IPS-18c (cell line): ENCODE data around the gene MYCBPAP.

Experiments used
- H3K4me3 ChIP-seq: 2 replicates; pipeline ENCODE4 v1.7.0; 2013; ENCODE audit warnings: low read depth, mild to moderate bottlenecking, low read length, moderate library complexity; ENCODE audit not compliant: insufficient read depth
- H3K9me3 ChIP-seq: one replicate; pipeline ENCODE4 v1.6.1; 2013; ENCODE audit warnings: mild to moderate bottlenecking, low read length, moderate library complexity; ENCODE audit not compliant: control insufficient read depth, insufficient read depth

Gene MYCBPAP

GRCh38 chr17:50550661-50551432 lies 42.6 kb downstream of the MYCBPAP start:
- H3K4me3 ChIP-seq: no peak overlapping the region
- no peaks in the 10 kb centered on the region for H3K9me3 ChIP-seq

DNA sequence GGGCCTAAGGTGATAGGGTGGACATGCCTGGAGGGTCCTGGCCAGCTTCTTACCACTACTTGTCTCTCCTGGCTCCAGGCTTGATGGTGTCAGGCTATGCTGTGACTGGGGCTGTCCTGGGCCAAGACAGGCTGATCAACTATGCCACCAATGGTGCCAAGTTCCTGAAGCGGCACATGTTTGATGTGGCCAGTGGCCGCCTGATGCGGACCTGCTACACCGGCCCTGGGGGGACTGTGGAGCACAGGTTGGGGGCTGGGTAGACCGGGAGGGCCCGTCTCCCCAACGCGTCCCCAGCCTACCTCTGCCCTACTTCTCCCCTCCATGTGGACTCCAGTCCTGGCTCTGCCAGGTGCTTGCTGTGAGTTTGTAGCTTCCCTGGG lies 43.2 kb downstream of the MYCBPAP start:
- Histone ChIP-seq H3K4me3 (no peak overlapping the region), H3K9me3 (no peaks in the 10 kb centered on the region)

GRCh38 chr17:50551884-50552283 lies 43.6 kb downstream of the MYCBPAP start:
- Histone ChIP-seq H3K9me3 (no peaks in the 10 kb centered on the region), H3K4me3 (no peak overlapping the region)

GRCh38 chr17:50554201-50554600 lies 46.0 kb downstream of the MYCBPAP start:
- Histone ChIP-seq H3K4me3 (no peak overlapping the region), H3K9me3 (peaks cover 2% of the 10 kb centered on the region)

DNA sequence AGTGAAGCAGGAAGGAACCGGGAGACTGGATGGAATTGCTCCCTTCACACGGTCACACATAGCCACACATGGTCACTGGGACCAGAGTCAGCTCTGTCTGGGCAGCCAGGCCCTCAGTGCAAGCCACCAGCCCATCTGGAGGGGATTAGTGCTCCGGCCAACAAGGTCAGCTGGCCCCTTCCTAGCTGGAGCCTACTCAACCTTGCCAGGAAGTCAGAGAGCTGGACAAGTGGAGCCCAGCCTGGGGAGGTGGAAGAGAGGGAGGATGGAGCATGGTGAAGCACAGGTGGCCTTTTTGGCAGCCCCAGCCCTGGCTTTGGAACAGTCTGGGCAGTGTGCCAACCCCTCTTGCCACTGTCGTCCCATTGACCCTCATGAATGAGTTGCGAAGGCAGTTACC lies 48.6 kb downstream of the MYCBPAP start:
- Histone ChIP-seq H3K9me3 (peaks cover 2% of the 10 kb centered on the region), H3K4me3 (no peak overlapping the region)

DNA sequence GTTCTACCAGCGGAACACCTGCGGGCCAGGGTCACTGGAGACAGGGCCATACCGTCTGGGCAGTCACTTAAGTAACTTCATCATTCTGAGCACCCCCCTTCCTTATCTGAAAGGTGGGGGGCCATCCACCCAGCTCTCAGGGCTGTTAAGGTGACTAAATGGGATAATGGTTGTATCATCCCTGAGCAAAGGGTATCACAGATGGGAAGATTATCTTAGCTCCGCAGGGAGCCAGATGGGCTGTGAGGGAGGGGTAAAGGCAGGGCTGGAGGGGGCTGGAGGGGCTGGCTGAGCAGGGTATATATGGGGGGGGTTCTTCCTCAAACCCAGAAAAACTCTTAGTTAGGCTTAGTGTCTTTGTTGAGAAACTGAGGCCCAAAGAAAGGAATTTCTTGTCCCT lies 49.4 kb downstream of the MYCBPAP start:
- Histone ChIP-seq H3K9me3 (peaks cover 2% of the 10 kb centered on the region), H3K4me3 (no peak overlapping the region)

DNA sequence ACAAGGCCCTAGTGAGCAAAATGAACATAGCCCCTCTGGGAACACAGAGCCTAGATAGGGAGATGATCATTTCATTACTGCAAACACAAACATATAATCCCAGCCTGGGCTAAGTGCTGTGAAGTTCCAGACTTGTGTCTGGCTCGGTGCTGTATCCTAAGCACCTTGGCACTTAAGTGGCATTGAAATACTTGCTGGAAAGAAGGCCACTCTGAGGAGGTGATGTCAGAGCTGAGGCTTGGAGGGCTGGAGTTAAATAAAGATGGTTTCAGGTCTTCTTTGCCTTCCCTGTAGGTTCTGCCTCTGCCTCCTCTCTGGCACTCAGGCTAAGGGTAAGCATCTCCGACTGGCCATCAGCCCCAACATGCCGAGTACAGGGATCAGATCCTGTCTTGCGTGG lies 49.9 kb downstream of the MYCBPAP start:
- Histone ChIP-seq H3K9me3 (peaks cover 2% of the 10 kb centered on the region), H3K4me3 (no peak overlapping the region)

DNA sequence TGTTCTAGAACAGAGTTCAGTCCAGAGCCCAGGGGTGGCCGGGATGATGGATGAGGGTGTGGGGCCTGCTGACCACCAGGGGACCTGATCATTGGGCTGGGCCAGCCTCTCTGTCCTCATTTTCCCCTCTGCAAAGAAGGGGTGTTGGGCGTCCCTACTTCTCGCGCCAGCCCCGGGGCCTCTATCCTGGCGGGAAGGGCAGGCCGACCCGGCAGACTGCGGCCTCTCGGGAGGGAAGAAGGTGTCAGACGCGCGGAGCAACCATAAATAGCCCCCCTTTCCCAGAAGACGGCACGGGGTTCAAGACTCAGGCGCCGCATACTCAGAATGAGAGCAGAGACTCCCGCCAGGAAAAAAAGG lies 50.3 kb downstream of the MYCBPAP start:
- Histone ChIP-seq H3K9me3 (peaks cover 2% of the 10 kb centered on the region), H3K4me3 (peak overlapping the region; percentile 77)

- H3K4me3 ChIP-seq: peak overlapping the region; percentile 77
These were observed 50.8 kb downstream of the MYCBPAP start for GRCh38 chr17:50558941-50559614.

GRCh38 chr17:50559674-50560184 lies 51.5 kb downstream of the MYCBPAP start:
- Histone ChIP-seq H3K9me3 (peaks cover 2% of the 10 kb centered on the region), H3K4me3 (peak overlapping the region; percentile 77)

More at GRCh38 chr17:50558941-50559614, 50.8 kb downstream of the MYCBPAP start:
- peaks cover 2% of the 10 kb centered on the region for H3K9me3 ChIP-seq

GRCh38 chr17:50560185-50560824 lies 52.1 kb downstream of the MYCBPAP start, which contains the start of gene CACNA1G:
Gene CACNA1G (plus strand): TSS chr17:50560715. CDS start chr17:50561460, 745 bp downstream.
- H3K4me3 ChIP-seq: peak within 1 kb of the TSS; percentile 77
- H3K9me3 ChIP-seq: peaks cover 2% of the 10 kb centered on the region

DNA sequence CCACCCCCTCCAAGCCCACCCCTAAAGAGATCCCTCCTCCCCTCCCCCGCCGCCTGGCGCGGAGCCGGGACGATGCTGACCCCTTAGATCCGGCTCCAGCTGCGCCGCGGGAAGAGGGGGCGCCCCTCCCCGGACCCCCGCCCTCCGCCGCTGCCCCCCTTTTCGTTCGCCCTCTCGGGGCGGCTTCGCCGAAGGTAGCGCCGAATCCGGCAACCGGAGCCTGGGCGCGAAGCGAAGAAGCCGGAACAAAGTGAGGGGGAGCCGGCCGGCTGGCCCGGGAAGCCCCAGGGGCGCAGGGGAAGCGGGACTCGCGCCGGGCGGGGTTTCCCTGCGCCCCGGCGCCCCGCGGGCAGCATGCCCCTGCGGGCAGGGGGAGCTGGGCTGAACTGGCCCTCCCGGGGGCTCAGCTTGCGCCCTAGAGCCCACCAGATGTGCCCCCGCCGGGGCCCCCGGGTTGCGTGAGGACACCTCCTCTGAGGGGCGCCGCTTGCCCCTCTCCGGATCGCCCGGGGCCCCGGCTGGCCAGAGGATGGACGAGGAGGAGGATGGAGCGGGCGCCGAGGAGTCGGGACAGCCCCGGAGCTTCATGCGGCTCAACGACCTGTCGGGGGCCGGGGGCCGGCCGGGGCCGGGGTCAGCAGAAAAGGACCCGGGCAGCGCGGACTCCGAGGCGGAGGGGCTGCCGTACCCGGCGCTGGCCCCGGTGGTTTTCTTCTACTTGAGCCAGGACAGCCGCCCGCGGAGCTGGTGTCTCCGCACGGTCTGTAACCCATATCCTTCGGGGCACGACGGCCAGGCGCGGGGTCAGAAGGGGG lies 52.9 kb downstream of the MYCBPAP start:
- Histone ChIP-seq H3K9me3 (peaks cover 2% of the 10 kb centered on the region), H3K4me3 (peak overlapping the region; percentile 47)

- H3K9me3 ChIP-seq: peaks cover 2% of the 10 kb centered on the region
- peak overlapping the region; percentile 41 for H3K4me3 ChIP-seq
These were observed 53.5 kb downstream of the MYCBPAP start for GRCh38 chr17:50561746-50562141.

- Histone ChIP-seq H3K9me3 (peaks cover 2% of the 10 kb centered on the region), H3K4me3 (peak overlapping the region; percentile 38)
These were observed 54.2 kb downstream of the MYCBPAP start for GRCh38 chr17:50562242-50563091.

GRCh38 chr17:50563092-50563511 lies 54.9 kb downstream of the MYCBPAP start:
- Histone ChIP-seq H3K4me3 (0 out of 2 replicates have a peak overlapping the region, but pooled peaks have one; percentile 38), H3K9me3 (peaks cover 2% of the 10 kb centered on the region)

DNA sequence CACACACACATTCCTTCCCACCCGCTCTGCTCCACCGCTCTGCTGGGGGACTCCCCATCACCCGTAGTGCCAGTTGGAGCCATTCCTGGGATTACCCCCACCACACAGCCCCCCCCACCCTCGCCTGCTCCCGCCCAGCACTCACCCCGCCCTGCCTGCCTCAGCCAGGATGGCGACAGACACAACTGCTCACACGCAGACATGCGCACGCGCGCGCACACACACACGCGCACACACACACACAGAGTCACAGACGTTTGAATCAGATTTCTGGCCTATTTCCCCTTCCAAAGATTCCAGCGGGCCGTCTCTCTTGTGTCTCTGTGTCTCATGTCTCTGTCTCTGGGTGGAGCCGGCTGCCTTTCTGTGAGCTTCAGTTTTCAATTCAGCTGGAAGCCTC lies 56.7 kb downstream of the MYCBPAP start:
- no peaks in the 10 kb centered on the region for H3K9me3 ChIP-seq
- no peak overlapping the region; the same call in 1 of the 2 replicates for H3K4me3 ChIP-seq
